ENCODE measurements around the gene PSORS1C2. TPM values are rescaled to one million over a fixed set of nuclear protein-coding genes. Genes with fewer than 3 reads are reported as not detected.

Gene PSORS1C2
- total RNA-seq, 1 experiment from 2014 or later: 0.33 TPM

DNA sequence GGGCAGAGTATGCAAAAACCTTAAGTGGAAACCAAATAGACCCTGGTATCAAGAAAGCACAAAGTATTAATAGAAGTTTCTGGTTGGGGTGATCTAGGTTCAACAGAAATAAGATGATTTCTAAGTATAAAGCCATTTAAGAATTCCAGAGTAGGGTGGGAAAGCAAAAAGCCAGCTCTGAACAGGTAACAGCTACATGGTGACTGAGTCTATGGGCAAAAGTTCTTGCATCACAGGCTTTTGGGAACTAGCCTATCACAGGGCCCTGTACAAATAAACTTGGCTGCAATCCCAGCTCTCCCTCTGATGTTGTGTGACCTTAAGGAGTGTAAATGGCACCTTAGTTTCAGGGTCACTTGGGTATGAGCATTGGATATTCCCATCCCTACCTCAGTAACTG is 25.1 kb upstream of the PSORS1C2 start:
- Histone ChIP-seq H3K79me2 (ENCODE audit: insufficient read depth, low read length) (peaks cover 21% of the 10 kb centered on the region; the same call in 1 of the 2 replicates), H4K8ac (replicated peaks; ENCODE audit: insufficient read length, low read depth, low read length) (no peak overlapping the region), H3K23me2 (ENCODE audit: insufficient read length, low read depth, low read length, poor library complexity, severe bottlenecking) (peaks cover 10% of the 10 kb centered on the region), H4K5ac (ENCODE audit: insufficient read length, low read depth, low read length) (no peak overlapping the region), H2BK120ac (ENCODE audit: low read depth, low read length, poor library complexity, severe bottlenecking) (no peak overlapping the region), H3T11ph (ENCODE audit: low read length) (no peak overlapping the region), H2BK20ac (ENCODE audit: low read depth, low read length, poor library complexity, severe bottlenecking) (no peak overlapping the region), H3K23ac (ENCODE audit: insufficient read length, low read depth, low read length) (no peak overlapping the region), H3K14ac (ENCODE audit: insufficient read depth, low read length) (no peak overlapping the region), H3K4me2 (ENCODE audit: insufficient read depth, insufficient read length, low read length) (no peak overlapping the region), H2BK15ac (ENCODE audit: low read depth, low read length) (no peak overlapping the region), H3K27me3 (ENCODE audit: insufficient read depth, low read length) (no peaks in the 10 kb centered on the region), H3K4ac (ENCODE audit: low read depth, low read length) (no peak overlapping the region), H2BK5ac (ENCODE audit: insufficient read length, low read length) (no peak overlapping the region), H3K9ac (ENCODE audit: extremely low read depth, insufficient read length, low read length) (no peak overlapping the region), H3K56ac (ENCODE audit: insufficient read length, low read depth, low read length) (no peak overlapping the region), H3K18ac (ENCODE audit: insufficient read length, low read depth, low read length) (no peak overlapping the region), H3K79me1 (ENCODE audit: insufficient read depth, low read depth, low read length, poor library complexity, severe bottlenecking) (no peaks in the 10 kb centered on the region), H3K4me1 (ENCODE audit: insufficient read depth, low read length) (peaks cover 6% of the 10 kb centered on the region; the same call in 1 of the 2 replicates), H3K9me3 (ENCODE audit: control insufficient read depth, low read depth, low read length) (no peaks in the 10 kb centered on the region), H3K27ac (ENCODE audit: insufficient read length, low read depth, low read length) (no peak overlapping the region), H4K20me1 (ENCODE audit: control insufficient read depth, insufficient read depth, insufficient read length) (no peaks in the 10 kb centered on the region), H2AK5ac (ENCODE audit: insufficient read length, low read length) (no peak overlapping the region), H4K91ac (ENCODE audit: insufficient read length, low read depth, low read length) (no peak overlapping the region), H2BK12ac (ENCODE audit: insufficient read length, low read depth, low read length) (no peak overlapping the region), H2AFZ (ENCODE audit: low read length) (no peak overlapping the region)
- no peak overlapping the region for H3K4me3 Mint-ChIP-seq
- TF ChIP-seq, protein P1, sequence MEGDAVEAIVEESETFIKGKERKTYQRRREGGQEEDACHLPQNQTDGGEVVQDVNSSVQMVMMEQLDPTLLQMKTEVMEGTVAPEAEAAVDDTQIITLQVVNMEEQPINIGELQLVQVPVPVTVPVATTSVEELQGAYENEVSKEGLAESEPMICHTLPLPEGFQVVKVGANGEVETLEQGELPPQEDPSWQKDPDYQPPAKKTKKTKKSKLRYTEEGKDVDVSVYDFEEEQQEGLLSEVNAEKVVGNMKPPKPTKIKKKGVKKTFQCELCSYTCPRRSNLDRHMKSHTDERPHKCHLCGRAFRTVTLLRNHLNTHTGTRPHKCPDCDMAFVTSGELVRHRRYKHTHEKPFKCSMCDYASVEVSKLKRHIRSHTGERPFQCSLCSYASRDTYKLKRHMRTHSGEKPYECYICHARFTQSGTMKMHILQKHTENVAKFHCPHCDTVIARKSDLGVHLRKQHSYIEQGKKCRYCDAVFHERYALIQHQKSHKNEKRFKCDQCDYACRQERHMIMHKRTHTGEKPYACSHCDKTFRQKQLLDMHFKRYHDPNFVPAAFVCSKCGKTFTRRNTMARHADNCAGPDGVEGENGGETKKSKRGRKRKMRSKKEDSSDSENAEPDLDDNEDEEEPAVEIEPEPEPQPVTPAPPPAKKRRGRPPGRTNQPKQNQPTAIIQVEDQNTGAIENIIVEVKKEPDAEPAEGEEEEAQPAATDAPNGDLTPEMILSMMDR (conservative IDR thresholded peaks at IDR 0.05): no peak
- H3K9me3 Mint-ChIP-seq: no peaks in the 10 kb centered on the region
- DNase-seq: no peak
- H3K4me1 Mint-ChIP-seq: peaks cover 62 to 67% of the 10 kb centered on the region in 2 experiments
- H3K36me3 Mint-ChIP-seq (ENCODE audit: insufficient read depth in 1 of 3, low read depth in 3 of 3): peaks cover 48 to 81% (median 61%) of the 10 kb centered on the region in 3 experiments; a peak in 6 of 7 replicates
- no peaks in the 10 kb centered on the region; the same call in 1 of the 2 replicates for H3K27me3 Mint-ChIP-seq (ENCODE audit: low read depth)
- H3K27ac Mint-ChIP-seq: 0 out of 7 replicates have a peak overlapping the region, but pooled peaks of 1 of the 3 experiments have one; percentile 51
